ENCODE data around the gene B4GALT5.

Gene B4GALT5

GRCh38 chr20:49698477-49698876 lies 15.2 kb downstream of the B4GALT5 start:
- Histone ChIP-seq H3K4ac (ENCODE audit: low read depth, low read length) (no peak overlapping the region), H3K9ac (ENCODE audit: low read length) (no peak overlapping the region), H2AK5ac (ENCODE audit: low read length) (no peak overlapping the region), H3K4me2 (ENCODE audit: low read length) (no peak overlapping the region), H3K36me3 (ENCODE audit: control insufficient read depth, insufficient read depth, low read length) (no peaks in the 10 kb centered on the region), H3K18ac (ENCODE audit: low read length) (no peak overlapping the region), H3K23ac (ENCODE audit: low read length) (no peak overlapping the region), H2BK120ac (ENCODE audit: low read depth, low read length) (no peak overlapping the region), H3K79me1 (ENCODE audit: low read length) (peaks cover 2% of the 10 kb centered on the region), H3K56ac (ENCODE audit: low read length) (no peak overlapping the region), H3K27ac (ENCODE audit: low read depth, low read length) (no peak overlapping the region), H2BK5ac (ENCODE audit: low read length) (no peak overlapping the region), H3K27me3 (ENCODE audit: insufficient read depth, low read length, poor library complexity) (no peaks in the 10 kb centered on the region), H3K4me3 (ENCODE audit: low read length) (no peak overlapping the region), H2BK15ac (replicated peaks; ENCODE audit: low read depth) (no peak overlapping the region), H4K8ac (ENCODE audit: low read depth, low read length) (no peak overlapping the region), H4K5ac (ENCODE audit: low read length) (no peak overlapping the region), H3K4me1 (ENCODE audit: control insufficient read depth, low read depth, low read length) (peaks cover 4% of the 10 kb centered on the region), H3K79me2 (ENCODE audit: control insufficient read depth, insufficient read depth, low read length) (peaks cover 80% of the 10 kb centered on the region)
- no peak for DNase-seq
- WGBS (ENCODE audit: extremely low coverage, insufficient coverage, low lambda C conversion rate) = no CpG with 5 or more reads among the region's 5 CpGs

GRCh38 chr20:49697071-49697470 lies 16.6 kb downstream of the B4GALT5 start:
- Histone ChIP-seq H3K18ac (ENCODE audit: low read length) (no peak overlapping the region), H3K9ac (ENCODE audit: low read length) (no peak overlapping the region), H2BK15ac (replicated peaks; ENCODE audit: low read depth) (no peak overlapping the region), H3K36me3 (ENCODE audit: control insufficient read depth, insufficient read depth, low read length) (no peaks in the 10 kb centered on the region), H4K5ac (ENCODE audit: low read length) (no peak overlapping the region), H3K56ac (ENCODE audit: low read length) (no peak overlapping the region), H2BK5ac (ENCODE audit: low read length) (no peak overlapping the region), H3K79me1 (ENCODE audit: low read length) (peaks cover 2% of the 10 kb centered on the region), H3K4ac (ENCODE audit: low read depth, low read length) (no peak overlapping the region), H3K27me3 (ENCODE audit: insufficient read depth, low read length, poor library complexity) (no peaks in the 10 kb centered on the region), H3K4me3 (ENCODE audit: low read length) (no peak overlapping the region), H3K79me2 (ENCODE audit: control insufficient read depth, insufficient read depth, low read length) (peaks cover 83% of the 10 kb centered on the region), H2BK120ac (ENCODE audit: low read depth, low read length) (no peak overlapping the region), H4K8ac (ENCODE audit: low read depth, low read length) (no peak overlapping the region), H2AK5ac (ENCODE audit: low read length) (no peak overlapping the region), H3K4me2 (ENCODE audit: low read length) (no peak overlapping the region), H3K4me1 (ENCODE audit: control insufficient read depth, low read depth, low read length) (peaks cover 4% of the 10 kb centered on the region), H3K23ac (ENCODE audit: low read length) (no peak overlapping the region), H3K27ac (ENCODE audit: low read depth, low read length) (no peak overlapping the region)
- no peak for DNase-seq
- no CpG with 5 or more reads among the region's 6 CpGs for WGBS (ENCODE audit: extremely low coverage, insufficient coverage, low lambda C conversion rate)

- H2BK15ac ChIP-seq (replicated peaks; ENCODE audit: low read depth) = no peak overlapping the region
- H3K23ac ChIP-seq (ENCODE audit: low read length) = no peak overlapping the region
- DNase-seq = no peak
- H3K27ac ChIP-seq (ENCODE audit: low read depth, low read length) = no peak overlapping the region
- H4K8ac ChIP-seq (ENCODE audit: low read depth, low read length) = no peak overlapping the region
- no peaks in the 10 kb centered on the region for H3K27me3 ChIP-seq (ENCODE audit: insufficient read depth, low read length, poor library complexity)
- H3K4me1 ChIP-seq (ENCODE audit: control insufficient read depth, low read depth, low read length) = peaks cover 5% of the 10 kb centered on the region
- H3K4me3 ChIP-seq (ENCODE audit: low read length) = no peak overlapping the region
- no peak overlapping the region for H3K56ac ChIP-seq (ENCODE audit: low read length)
- H2AK5ac ChIP-seq (ENCODE audit: low read length) = no peak overlapping the region
- H3K79me2 ChIP-seq (ENCODE audit: control insufficient read depth, insufficient read depth, low read length) = peaks cover 83% of the 10 kb centered on the region
- peaks cover 2% of the 10 kb centered on the region for H3K79me1 ChIP-seq (ENCODE audit: low read length)
- H3K9ac ChIP-seq (ENCODE audit: low read length) = no peak overlapping the region
- H4K5ac ChIP-seq (ENCODE audit: low read length) = no peak overlapping the region
- no peak overlapping the region for H3K4me2 ChIP-seq (ENCODE audit: low read length)
- no CpG with 5 or more reads among the region's 2 CpGs for WGBS (ENCODE audit: extremely low coverage, insufficient coverage, low lambda C conversion rate)
- no peak overlapping the region for H2BK5ac ChIP-seq (ENCODE audit: low read length)
- H3K36me3 ChIP-seq (ENCODE audit: control insufficient read depth, insufficient read depth, low read length) = no peaks in the 10 kb centered on the region
- no peak overlapping the region for H2BK120ac ChIP-seq (ENCODE audit: low read depth, low read length)
- no peak overlapping the region for H3K18ac ChIP-seq (ENCODE audit: low read length)
- no peak overlapping the region for H3K4ac ChIP-seq (ENCODE audit: low read depth, low read length)
Observed at GRCh38 chr20:49696594-49696993, 17.1 kb downstream of the B4GALT5 start.

GRCh38 chr20:49695830-49696229 lies 17.8 kb downstream of the B4GALT5 start:
- WGBS (ENCODE audit: extremely low coverage, insufficient coverage, low lambda C conversion rate) = no CpG with 5 or more reads among the region's 3 CpGs

GRCh38 chr20:49694450-49695071 lies 19.1 kb downstream of the B4GALT5 start:
- H4K8ac ChIP-seq (ENCODE audit: low read depth, low read length) = no peak overlapping the region
- H3K4ac ChIP-seq (ENCODE audit: low read depth, low read length) = no peak overlapping the region
- H3K56ac ChIP-seq (ENCODE audit: low read length) = no peak overlapping the region
- H3K27me3 ChIP-seq (ENCODE audit: insufficient read depth, low read length, poor library complexity) = no peaks in the 10 kb centered on the region
- H4K5ac ChIP-seq (ENCODE audit: low read length) = no peak overlapping the region
- peak; percentile 81 for DNase-seq
- no peaks in the 10 kb centered on the region for H3K36me3 ChIP-seq (ENCODE audit: control insufficient read depth, insufficient read depth, low read length)
- no peak overlapping the region for H3K4me2 ChIP-seq (ENCODE audit: low read length)
- WGBS (ENCODE audit: extremely low coverage, insufficient coverage, low lambda C conversion rate) = no CpG with 5 or more reads among the region's 2 CpGs
- H2BK5ac ChIP-seq (ENCODE audit: low read length) = no peak overlapping the region
- no peak overlapping the region for H2AK5ac ChIP-seq (ENCODE audit: low read length)
- no peak overlapping the region for H3K18ac ChIP-seq (ENCODE audit: low read length)
- no peak overlapping the region for H2BK120ac ChIP-seq (ENCODE audit: low read depth, low read length)
- no peak overlapping the region for H2BK15ac ChIP-seq (replicated peaks; ENCODE audit: low read depth)
- peaks cover 2% of the 10 kb centered on the region for H3K79me1 ChIP-seq (ENCODE audit: low read length)
- no peak overlapping the region for H3K9ac ChIP-seq (ENCODE audit: low read length)
- H3K23ac ChIP-seq (ENCODE audit: low read length) = no peak overlapping the region
- H3K4me1 ChIP-seq (ENCODE audit: control insufficient read depth, low read depth, low read length) = peaks cover 5% of the 10 kb centered on the region
- H3K79me2 ChIP-seq (ENCODE audit: control insufficient read depth, insufficient read depth, low read length) = peaks cover 78% of the 10 kb centered on the region
- H3K27ac ChIP-seq (ENCODE audit: low read depth, low read length) = no peak overlapping the region
- no peak overlapping the region for H3K4me3 ChIP-seq (ENCODE audit: low read length)

More at GRCh38 chr20:49695830-49696229, 17.8 kb downstream of the B4GALT5 start:
- Histone ChIP-seq H3K9ac (ENCODE audit: low read length) (no peak overlapping the region), H3K56ac (ENCODE audit: low read length) (no peak overlapping the region), H3K23ac (ENCODE audit: low read length) (no peak overlapping the region), H2BK5ac (ENCODE audit: low read length) (no peak overlapping the region), H2AK5ac (ENCODE audit: low read length) (no peak overlapping the region), H3K79me2 (ENCODE audit: control insufficient read depth, insufficient read depth, low read length) (peaks cover 81% of the 10 kb centered on the region), H3K4me2 (ENCODE audit: low read length) (no peak overlapping the region), H3K27me3 (ENCODE audit: insufficient read depth, low read length, poor library complexity) (no peaks in the 10 kb centered on the region), H3K27ac (ENCODE audit: low read depth, low read length) (no peak overlapping the region), H3K18ac (ENCODE audit: low read length) (no peak overlapping the region), H3K79me1 (ENCODE audit: low read length) (peaks cover 2% of the 10 kb centered on the region), H2BK15ac (replicated peaks; ENCODE audit: low read depth) (no peak overlapping the region), H3K4ac (ENCODE audit: low read depth, low read length) (no peak overlapping the region), H3K36me3 (ENCODE audit: control insufficient read depth, insufficient read depth, low read length) (no peaks in the 10 kb centered on the region), H4K5ac (ENCODE audit: low read length) (no peak overlapping the region), H4K8ac (ENCODE audit: low read depth, low read length) (no peak overlapping the region), H3K4me1 (ENCODE audit: control insufficient read depth, low read depth, low read length) (peaks cover 5% of the 10 kb centered on the region), H3K4me3 (ENCODE audit: low read length) (no peak overlapping the region), H2BK120ac (ENCODE audit: low read depth, low read length) (no peak overlapping the region)
- no peak for DNase-seq

All from mesendoderm (in vitro differentiated cells).